Activated CD4-positive, CD25-positive, alpha-beta regulatory T cell treated with anti-CD3 and anti-CD28 coated beads, Interleukin-2, amount 50 U/mL, for 16 hours (primary cell): ENCODE data around the gene MTMR3.
"Not testable (repeated sequence)": the region's sequence is repeated elsewhere in the genome, so short reads cannot be mapped to it uniquely, and the experiment has no call there.

Source experiments
- DNase-seq: peaks from one replicate; pipeline ENCODE4 v3.0.0-alpha.2; 2020; ENCODE audit warnings: low read depth, low spot score

Gene MTMR3

GRCh38 chr22:30047364-30047738 lies 164.4 kb downstream of the MTMR3 start:
- no peak for DNase-seq

GRCh38 chr22:30048681-30049080 lies 165.7 kb downstream of the MTMR3 start:
- DNase-seq: no peak

- DNase-seq: no peak
These were observed 171.2 kb downstream of the MTMR3 start for GRCh38 chr22:30054067-30054763.

GRCh38 chr22:30054764-30055069 lies 171.7 kb downstream of the MTMR3 start:
- no peak for DNase-seq

- no peak for DNase-seq
These were observed 173.0 kb downstream of the MTMR3 start for GRCh38 chr22:30056015-30056414.

- no peak for DNase-seq
These were observed 174.4 kb downstream of the MTMR3 start for GRCh38 chr22:30057375-30057774.

- not testable (repeated sequence) for DNase-seq
These were observed 176.5 kb downstream of the MTMR3 start for GRCh38 chr22:30059346-30060020.

- not testable (repeated sequence) for DNase-seq
These were observed 178.1 kb downstream of the MTMR3 start for GRCh38 chr22:30061094-30061493.

- no peak for DNase-seq
These were observed 179.3 kb downstream of the MTMR3 start for GRCh38 chr22:30062259-30062658.

- no peak for DNase-seq
These were observed 180.0 kb downstream of the MTMR3 start for GRCh38 chr22:30062950-30063349.

- DNase-seq: no peak
These were observed 181.2 kb downstream of the MTMR3 start for GRCh38 chr22:30064172-30064571.

- no peak for DNase-seq
These were observed 190.8 kb downstream of the MTMR3 start for GRCh38 chr22:30073743-30074142.

GRCh38 chr22:30074147-30074546 lies 191.2 kb downstream of the MTMR3 start:
- no peak for DNase-seq

- DNase-seq: no peak
These were observed 192.0 kb downstream of the MTMR3 start for GRCh38 chr22:30074994-30075393.

GRCh38 chr22:30077279-30077880 lies 194.4 kb downstream of the MTMR3 start:
- DNase-seq: no peak

GRCh38 chr22:30078320-30079311 lies 195.6 kb downstream of the MTMR3 start:
- no peak for DNase-seq

GRCh38 chr22:30079952-30080533 lies 197.1 kb downstream of the MTMR3 start, which contains the start of gene HORMAD2:
TSS of gene HORMAD2 (plus strand) at chr22:30080464. CDS start at chr22:30093953, 13,489 bp downstream.
- DNase-seq: no peak
